GM12864 (cell line): ENCODE measurements around the gene FMN2.

ENCODE experiments used
- DNase-seq: peaks from one replicate; pipeline ENCODE4 v3.0.0-alpha.2; 2011; ENCODE audit warnings: low read depth
- H3K4me3 ChIP-seq: 2 replicates; pipeline ENCODE4 v1.5.1; 2011; ENCODE audit warnings: mild to moderate bottlenecking, low read depth, low read length, control low read depth
- TF ChIP-seq, protein P1 (sequence below): IDR thresholded peaks from 2 replicates; pipeline ENCODE4 v1.5.1; 2011; ENCODE audit warnings: low read depth, mild to moderate bottlenecking, moderate library complexity, low read length, control low read depth, inconsistent platforms; ENCODE audit errors: missing control alignments

FMN2 gene

DNA sequence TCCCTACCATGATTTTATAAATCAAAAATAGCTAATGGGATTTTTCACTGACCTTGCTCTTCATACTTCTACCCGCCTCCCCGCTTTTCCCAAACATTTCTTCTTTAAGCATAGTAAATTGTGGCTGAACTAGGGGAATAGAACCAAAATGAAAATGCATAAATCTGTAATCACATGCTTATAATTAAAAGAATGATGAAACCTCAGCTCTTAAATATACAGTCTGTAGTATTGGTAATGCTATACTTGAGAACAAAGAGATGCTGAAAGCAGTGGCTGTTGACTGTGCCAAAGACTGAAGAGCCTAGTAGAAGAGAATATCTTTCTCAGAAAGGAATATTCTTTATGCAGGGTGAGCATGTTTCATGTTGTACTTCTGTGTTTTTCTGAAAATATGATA is 271.1 kb downstream of the FMN2 start:
- no peak for DNase-seq
- TF ChIP-seq, protein P1, sequence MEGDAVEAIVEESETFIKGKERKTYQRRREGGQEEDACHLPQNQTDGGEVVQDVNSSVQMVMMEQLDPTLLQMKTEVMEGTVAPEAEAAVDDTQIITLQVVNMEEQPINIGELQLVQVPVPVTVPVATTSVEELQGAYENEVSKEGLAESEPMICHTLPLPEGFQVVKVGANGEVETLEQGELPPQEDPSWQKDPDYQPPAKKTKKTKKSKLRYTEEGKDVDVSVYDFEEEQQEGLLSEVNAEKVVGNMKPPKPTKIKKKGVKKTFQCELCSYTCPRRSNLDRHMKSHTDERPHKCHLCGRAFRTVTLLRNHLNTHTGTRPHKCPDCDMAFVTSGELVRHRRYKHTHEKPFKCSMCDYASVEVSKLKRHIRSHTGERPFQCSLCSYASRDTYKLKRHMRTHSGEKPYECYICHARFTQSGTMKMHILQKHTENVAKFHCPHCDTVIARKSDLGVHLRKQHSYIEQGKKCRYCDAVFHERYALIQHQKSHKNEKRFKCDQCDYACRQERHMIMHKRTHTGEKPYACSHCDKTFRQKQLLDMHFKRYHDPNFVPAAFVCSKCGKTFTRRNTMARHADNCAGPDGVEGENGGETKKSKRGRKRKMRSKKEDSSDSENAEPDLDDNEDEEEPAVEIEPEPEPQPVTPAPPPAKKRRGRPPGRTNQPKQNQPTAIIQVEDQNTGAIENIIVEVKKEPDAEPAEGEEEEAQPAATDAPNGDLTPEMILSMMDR = no peak
- H3K4me3 ChIP-seq = no peak overlapping the region

DNA sequence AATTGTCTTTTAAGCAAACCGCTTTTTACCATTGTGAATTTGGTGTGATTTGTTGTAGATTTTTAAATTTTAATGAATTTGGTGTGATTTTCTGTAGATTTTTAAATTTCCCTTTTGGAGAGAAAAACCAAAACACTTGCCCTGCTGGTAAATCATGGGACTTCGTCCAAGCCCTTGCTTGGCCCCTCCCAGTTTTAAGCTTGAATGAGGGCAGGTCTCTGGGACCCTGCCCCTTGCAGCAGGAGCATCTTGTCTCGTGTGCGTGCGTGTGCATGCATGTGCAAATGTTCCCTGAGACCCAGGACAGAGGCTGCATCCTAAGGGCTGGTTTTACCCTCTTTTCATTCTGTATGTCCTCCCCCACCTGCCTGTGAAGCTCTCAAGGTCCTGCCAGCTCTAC is 271.6 kb downstream of the FMN2 start:
- DNase-seq = no peak
- TF ChIP-seq, protein P1 = no peak
- no peak overlapping the region for H3K4me3 ChIP-seq

DNA sequence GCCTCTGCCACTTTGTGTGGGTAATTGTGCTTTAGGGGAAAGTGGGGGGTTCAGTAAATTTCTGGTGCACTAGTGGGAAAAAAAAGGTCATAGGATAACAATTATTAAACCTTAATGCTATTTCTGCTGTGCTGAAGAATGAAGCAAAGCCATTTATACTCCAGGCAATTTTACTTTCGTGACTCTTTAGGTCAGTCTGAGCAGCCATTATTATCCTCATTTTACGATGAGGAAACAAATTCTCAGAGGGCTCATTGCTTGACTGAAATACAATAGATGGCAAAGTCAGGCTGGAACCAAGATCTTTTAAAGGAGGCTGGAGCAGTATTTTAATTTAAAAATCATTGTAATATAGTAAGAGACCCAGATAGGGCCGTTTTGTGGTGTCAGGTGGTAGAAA is 272.2 kb downstream of the FMN2 start:
- TF ChIP-seq, protein P1 = no peak
- DNase-seq = no peak
- no peak overlapping the region for H3K4me3 ChIP-seq

DNA sequence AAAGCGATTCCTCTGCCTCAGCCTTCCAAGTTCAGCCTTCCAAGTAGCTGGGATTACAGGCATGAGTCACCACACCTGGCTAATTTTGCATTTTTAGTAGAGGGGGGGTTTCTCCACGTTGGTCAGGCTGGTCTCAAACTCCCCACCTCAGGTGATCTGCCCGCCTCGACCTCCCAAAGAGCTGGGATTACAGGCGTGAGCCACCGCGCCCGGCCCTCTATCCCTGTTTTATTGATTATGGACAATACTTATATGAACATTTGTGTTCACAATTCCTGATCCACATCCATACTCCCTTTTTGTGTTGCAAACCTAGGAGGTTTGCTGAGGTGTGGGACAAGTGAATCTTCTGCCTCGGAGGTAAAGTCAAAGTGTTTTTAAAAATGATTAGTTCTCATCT is 275.0 kb downstream of the FMN2 start:
- DNase-seq = no peak
- TF ChIP-seq, protein P1 = no peak
- no peak overlapping the region for H3K4me3 ChIP-seq

DNA sequence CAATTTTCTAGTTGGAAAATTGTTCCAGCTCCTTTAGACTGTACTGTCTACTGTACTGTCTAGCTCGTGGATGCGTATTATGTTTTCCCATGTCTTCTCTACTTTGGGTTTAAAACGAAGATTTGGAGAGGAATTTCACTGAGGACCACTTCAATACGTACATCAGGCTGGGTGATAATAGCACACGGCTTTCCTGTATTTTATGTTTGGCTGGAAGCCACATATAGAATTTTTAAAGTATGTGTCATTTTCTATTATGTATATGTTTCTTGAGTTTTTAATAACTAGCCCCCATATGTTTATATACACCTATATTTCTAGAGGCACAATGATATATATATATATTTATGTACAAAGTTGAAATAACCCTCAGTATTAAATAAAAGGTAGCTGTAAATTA is 293.9 kb downstream of the FMN2 start:
- no peak overlapping the region for H3K4me3 ChIP-seq
- TF ChIP-seq, protein P1 = no peak
- no peak for DNase-seq

DNA sequence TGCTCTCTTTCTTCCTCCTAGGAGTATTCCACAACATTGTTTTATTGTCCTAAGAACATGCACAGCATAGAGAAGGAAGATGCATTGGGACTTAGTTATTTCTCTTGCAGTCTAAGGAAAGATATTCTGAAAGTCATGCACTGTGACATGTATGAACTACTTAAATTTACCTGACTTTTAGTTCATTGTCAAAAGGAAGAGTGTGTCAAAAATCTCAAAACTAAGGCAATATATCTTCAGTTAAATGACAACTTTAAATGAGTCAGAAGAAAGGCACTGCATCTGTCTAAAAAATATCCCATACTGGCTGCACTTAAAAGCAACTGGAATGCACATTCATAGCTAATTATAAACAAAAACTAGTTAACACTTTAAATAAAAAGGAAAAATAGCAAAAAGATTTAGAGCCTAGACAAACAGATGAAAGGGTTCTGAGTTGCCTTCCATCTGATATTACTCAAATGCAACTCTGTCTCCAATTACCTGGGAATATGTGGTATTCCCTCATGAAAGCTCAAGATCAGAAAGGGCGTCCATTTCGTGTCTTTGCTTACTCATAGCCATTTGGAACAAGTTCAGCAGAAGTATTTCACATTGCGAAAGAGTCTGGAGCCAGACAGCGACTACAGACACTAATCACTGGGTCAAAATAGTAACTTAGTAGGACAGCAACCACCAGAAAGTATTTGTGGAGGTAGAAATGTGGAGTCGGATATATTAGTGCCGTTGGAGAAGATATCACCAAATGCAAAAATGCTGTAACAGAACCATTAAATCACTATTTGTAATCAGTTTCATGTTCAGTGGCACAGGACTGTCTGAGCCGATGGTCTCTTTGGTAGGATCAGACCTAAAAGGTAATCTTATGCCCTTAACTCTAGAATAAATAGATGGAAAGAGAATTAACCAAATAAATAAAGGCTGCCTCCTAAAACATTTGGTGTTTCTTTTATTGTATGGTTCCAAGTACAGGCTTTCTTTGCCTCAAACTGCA is 294.6 kb downstream of the FMN2 start:
- DNase-seq = no peak
- H3K4me3 ChIP-seq = no peak overlapping the region
- TF ChIP-seq, protein P1 = no peak

DNA sequence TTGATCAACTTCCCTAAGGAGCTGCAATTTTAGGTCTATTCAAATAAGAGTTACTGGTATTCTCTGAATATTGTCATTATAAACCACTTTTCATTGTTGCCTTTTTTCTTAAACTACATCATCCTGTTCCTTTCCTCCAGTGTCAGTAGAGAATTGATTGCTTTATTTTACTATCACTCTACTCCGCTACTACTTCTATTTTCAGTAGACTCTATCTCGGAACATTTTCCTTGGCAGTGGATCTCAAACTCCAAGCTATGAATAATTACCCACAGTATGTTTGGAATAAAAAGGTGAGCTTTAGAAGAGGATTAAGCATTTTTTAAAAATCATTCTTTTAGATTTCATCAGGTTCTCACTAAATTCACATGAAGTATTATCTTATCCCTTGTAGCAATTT is 295.4 kb downstream of the FMN2 start:
- TF ChIP-seq, protein P1 = no peak
- DNase-seq = no peak
- no peak overlapping the region for H3K4me3 ChIP-seq
